ENCODE results near the gene FKBP2. TPM values are rescaled to one million over a fixed set of nuclear protein-coding genes. Genes with fewer than 3 reads are reported as not detected.

The FKBP2 gene
- total and polyA plus RNA-seq, 2 experiments from 2014 or later: 57.7 to 349 TPM

GRCh38 chr11:64234647-64235379 lies 6.1 kb upstream of the FKBP2 start:
- H3K4me2 ChIP-seq: peak overlapping the region; percentile 97
- TF ChIP-seq EZH2 (IDR thresholded peaks at IDR 0.05; ENCODE audit: borderline replicate concordance): no peak
- TF ChIP-seq CTCF (IDR thresholded peaks at IDR 0.05; ENCODE audit: poor library complexity): no peak
- no peak for TF ChIP-seq EZH2phosphoT487 (IDR thresholded peaks at IDR 0.05; ENCODE audit: low read depth, severe bottlenecking, unreplicated experiment)
- H3K27ac ChIP-seq: peak overlapping the region; percentile 76
- peaks cover 8% of the 10 kb centered on the region for H3K4me1 ChIP-seq (ENCODE audit: insufficient read depth)
- H2AFZ ChIP-seq: no peak overlapping the region
- peaks cover 10% of the 10 kb centered on the region for H4K20me1 ChIP-seq (ENCODE audit: insufficient read depth, poor library complexity, severe bottlenecking)
- H3K36me3 ChIP-seq (replicated peaks; ENCODE audit: insufficient read depth, low read depth): no peaks in the 10 kb centered on the region
- DNase-seq (ENCODE audit: low spot score): peak; percentile 82
- peaks cover 24% of the 10 kb centered on the region for H3K79me2 ChIP-seq
- H3K9me3 ChIP-seq (ENCODE audit: low read depth): no peaks in the 10 kb centered on the region
- 7% methylated on average over 28 of the region's 80 CpGs for WGBS (ENCODE audit: low lambda C conversion rate, missing lambda C conversion rate)
- H3K27me3 ChIP-seq: no peaks in the 10 kb centered on the region
- peak overlapping the region; percentile 87 for H3K4me3 ChIP-seq
- H3K9me2 ChIP-seq (replicated peaks; ENCODE audit: insufficient read depth): no peaks in the 10 kb centered on the region

- Histone ChIP-seq H3K4me2 (peak overlapping the region; percentile 97), H3K36me3 (replicated peaks; ENCODE audit: insufficient read depth, low read depth) (no peaks in the 10 kb centered on the region), H3K4me3 (peak overlapping the region; percentile 87), H3K9me2 (replicated peaks; ENCODE audit: insufficient read depth) (no peaks in the 10 kb centered on the region), H3K4me1 (ENCODE audit: insufficient read depth) (peaks cover 14% of the 10 kb centered on the region), H3K79me2 (peaks cover 24% of the 10 kb centered on the region), H4K20me1 (ENCODE audit: insufficient read depth, poor library complexity, severe bottlenecking) (peaks cover 10% of the 10 kb centered on the region), H2AFZ (no peak overlapping the region), H3K27ac (no peak overlapping the region), H3K27me3 (no peaks in the 10 kb centered on the region), H3K9me3 (ENCODE audit: low read depth) (no peaks in the 10 kb centered on the region)
- no peak for DNase-seq (ENCODE audit: low spot score)
- no peak for TF ChIP-seq EZH2phosphoT487 (IDR thresholded peaks at IDR 0.05; ENCODE audit: low read depth, severe bottlenecking, unreplicated experiment)
- no peak for TF ChIP-seq CTCF (IDR thresholded peaks at IDR 0.05; ENCODE audit: poor library complexity)
- no peak for TF ChIP-seq EZH2 (IDR thresholded peaks at IDR 0.05; ENCODE audit: borderline replicate concordance)
- 92% methylated on average over 11 of the region's 12 CpGs for WGBS (ENCODE audit: low lambda C conversion rate, missing lambda C conversion rate)
These were observed 5.3 kb upstream of the FKBP2 start for GRCh38 chr11:64235437-64236161.

- Histone ChIP-seq H3K36me3 (replicated peaks; ENCODE audit: insufficient read depth, low read depth) (no peaks in the 10 kb centered on the region), H3K9me3 (ENCODE audit: low read depth) (no peaks in the 10 kb centered on the region), H3K27ac (peak overlapping the region; percentile 52), H2AFZ (no peak overlapping the region), H3K4me2 (peak overlapping the region; percentile 35), H3K4me1 (ENCODE audit: insufficient read depth) (peaks cover 18% of the 10 kb centered on the region), H3K79me2 (peaks cover 21% of the 10 kb centered on the region), H3K27me3 (no peaks in the 10 kb centered on the region), H4K20me1 (ENCODE audit: insufficient read depth, poor library complexity, severe bottlenecking) (peaks cover 10% of the 10 kb centered on the region), H3K9me2 (replicated peaks; ENCODE audit: insufficient read depth) (no peaks in the 10 kb centered on the region), H3K4me3 (no peak overlapping the region)
- 66% methylated on average over 12 of the region's 12 CpGs for WGBS (ENCODE audit: low lambda C conversion rate, missing lambda C conversion rate)
- TF ChIP-seq EZH2 (IDR thresholded peaks at IDR 0.05; ENCODE audit: borderline replicate concordance): no peak
- TF ChIP-seq CTCF (IDR thresholded peaks at IDR 0.05; ENCODE audit: poor library complexity): no peak
- no peak for TF ChIP-seq EZH2phosphoT487 (IDR thresholded peaks at IDR 0.05; ENCODE audit: low read depth, severe bottlenecking, unreplicated experiment)
- peak; percentile 74 for DNase-seq (ENCODE audit: low spot score)
These were observed 3.4 kb upstream of the FKBP2 start for GRCh38 chr11:64237484-64237951.

All from hepatocyte (in vitro differentiated cells).